ENCODE data around the gene LRRC58.
"Not testable (repeated sequence)": the region's sequence is repeated elsewhere in the genome, so short reads cannot be mapped to it uniquely, and the experiment has no call there.

Gene LRRC58

DNA sequence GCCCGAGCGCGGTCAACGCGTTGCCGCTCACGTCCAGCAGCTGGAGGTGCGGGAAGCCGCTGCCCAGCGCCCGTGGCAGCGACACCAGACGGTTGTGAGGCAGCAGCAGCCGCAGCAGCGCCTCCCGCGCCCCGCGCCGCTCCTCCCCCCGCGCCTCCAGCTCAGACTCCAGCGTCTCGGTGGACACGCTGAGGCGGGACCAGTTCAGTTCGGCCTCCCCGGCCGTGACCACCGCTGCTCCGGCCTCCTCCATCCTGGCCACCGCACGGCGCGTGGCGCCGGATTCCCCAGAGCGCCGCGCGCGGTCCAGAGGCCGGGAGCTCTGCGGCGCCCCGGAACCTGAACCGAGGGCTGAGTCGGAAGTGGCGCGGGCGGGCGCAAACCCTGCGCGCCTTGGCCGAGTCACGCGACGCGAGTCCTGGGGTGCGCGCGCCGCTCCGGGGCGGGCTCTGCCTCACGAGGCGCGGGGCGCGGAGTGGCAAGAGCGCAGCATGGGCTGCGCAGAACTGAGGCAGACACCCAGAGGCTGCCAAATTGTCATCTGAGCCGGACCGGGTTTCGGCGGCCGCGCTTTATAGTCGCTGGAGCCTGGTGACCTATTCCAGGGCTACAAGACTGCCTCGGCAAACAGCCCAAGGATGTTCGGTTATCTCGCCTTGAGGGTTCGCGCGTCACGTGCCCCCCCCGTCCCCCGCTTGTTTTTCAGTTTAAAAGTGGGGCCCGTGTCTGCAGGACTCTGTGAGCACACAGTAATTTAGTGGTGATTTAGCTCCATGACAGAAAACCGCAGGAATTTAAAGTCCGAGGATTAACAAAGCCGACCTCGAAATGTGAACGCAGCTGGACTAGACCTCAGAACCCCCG lies at the start of gene LRRC58:
LRRC58 (minus strand) TSS at position 364 of the 864 bp plus-strand sequence; CDS start at position 253, 111 bp downstream.
- DNase-seq: peak; percentile 95

DNA sequence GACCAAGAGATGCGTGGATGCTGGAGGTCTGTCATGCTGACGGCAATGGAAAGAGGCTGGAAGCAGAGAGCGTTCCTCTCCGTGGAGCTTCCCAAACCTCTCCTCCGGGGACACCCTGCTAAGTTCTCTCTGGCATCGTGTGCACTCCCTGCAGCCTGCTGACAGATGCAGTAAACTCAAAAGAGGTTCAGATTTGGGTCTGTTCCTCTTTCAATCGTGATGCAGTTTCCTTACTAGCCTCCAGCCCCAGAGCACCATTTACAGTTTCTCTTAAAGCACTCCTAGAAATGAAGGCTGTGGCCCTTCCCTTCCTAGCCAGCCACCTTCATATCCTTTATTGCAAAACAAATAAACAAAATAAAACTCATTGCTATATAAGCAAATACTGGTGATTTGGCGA lies 47.3 kb upstream of the LRRC58 start:
- DNase-seq: no peak

DNA sequence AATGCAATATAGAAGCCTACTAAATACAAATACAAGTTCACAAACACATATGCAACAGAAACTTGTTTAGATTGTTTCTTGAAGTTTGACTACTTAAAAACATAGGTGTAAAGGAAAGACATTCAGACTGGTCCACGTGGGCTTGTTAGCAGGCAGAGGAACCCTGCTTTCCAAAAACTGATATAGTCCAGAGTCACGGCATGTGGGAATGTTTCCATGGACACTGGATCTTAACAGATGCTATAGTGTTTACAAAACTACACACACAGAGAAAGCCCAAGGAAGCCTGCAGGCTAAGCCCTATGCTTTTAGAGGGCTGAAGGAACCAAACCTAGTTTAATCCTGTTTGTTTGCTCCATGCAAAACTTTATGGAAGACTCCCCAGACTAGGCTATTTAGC lies 45.2 kb upstream of the LRRC58 start:
- DNase-seq: no peak

DNA sequence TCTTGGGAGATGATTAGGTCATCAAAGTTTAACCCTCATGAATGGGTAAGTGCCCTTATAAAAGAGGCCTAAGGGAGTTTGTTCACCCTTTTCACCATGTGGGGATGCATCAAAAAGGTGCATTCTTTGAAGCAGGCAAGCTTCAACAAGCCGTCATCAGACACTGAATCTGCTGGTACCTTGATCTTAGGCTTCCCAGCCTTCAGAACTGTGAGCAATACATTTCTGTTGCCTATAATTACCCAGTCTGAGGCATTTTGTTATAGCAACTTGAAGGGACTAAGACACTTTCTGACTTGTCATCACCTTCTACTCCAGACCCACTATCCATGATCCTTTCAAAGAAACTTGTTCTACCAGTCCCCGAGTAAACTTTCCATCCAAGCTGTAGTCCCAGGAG lies 44.6 kb upstream of the LRRC58 start:
- no peak for DNase-seq

DNA sequence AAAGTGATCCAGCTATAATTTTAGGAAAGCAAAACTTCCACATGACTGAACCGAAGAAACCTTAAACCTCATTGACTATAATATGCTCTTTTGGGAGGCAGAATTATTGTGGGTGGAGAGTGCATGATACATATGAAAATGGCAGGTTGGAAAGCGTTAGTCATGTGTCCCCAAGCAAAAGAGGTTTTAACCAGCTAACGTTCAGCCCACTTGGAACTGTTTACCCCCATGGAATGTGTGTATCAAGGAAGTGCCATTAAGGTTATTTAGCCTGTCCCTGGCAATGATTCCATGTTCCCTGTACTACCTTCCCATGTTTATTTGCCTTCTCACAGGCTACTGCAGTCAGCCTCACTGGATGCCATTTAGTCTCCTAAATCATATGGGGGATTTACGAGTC lies 44.1 kb upstream of the LRRC58 start:
- no peak for DNase-seq

DNA sequence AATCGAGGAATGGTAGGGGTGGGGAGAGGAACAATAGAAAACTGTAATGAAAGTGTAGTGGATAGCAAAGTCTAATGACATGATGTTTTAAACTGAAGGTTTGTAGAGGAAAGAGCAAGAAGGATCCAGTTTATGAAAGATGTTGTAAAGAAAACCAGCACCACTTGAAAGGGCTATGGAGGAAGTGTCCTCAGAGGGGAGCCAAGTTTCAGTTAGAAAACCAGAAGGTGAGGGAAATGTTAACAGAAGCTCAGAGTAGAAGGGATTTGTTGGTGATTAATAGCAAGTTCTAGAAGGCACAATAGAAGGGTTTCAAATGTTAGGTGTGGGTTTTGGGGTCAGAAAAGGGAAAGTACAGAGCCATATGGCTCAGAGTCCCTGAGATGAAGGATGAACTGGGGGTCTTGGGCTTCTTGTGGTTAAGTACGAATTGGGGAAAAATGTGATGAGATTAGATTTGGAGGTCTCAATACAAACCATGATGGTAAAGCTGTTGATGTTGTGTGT lies 33.8 kb upstream of the LRRC58 start:
- no peak for DNase-seq

DNA sequence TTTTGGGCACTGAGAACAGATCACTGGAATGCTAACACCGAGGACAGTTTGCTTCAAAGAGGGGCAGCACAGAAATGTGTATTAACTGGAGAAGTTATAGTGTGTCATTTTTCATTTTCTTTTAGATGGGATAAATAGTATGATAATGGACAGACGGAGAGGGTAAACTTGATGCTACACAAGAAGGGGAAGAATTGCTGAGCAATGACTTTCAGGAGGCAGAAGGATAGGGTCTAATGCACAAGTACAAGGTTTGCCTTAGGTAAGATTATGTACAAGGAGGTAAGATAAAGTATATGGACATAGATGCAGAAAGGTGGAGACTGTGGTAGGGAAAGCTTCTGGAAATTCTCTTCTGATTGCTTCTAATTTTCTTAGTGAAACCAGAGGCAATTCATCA lies 32.3 kb upstream of the LRRC58 start:
- no peak for DNase-seq

DNA sequence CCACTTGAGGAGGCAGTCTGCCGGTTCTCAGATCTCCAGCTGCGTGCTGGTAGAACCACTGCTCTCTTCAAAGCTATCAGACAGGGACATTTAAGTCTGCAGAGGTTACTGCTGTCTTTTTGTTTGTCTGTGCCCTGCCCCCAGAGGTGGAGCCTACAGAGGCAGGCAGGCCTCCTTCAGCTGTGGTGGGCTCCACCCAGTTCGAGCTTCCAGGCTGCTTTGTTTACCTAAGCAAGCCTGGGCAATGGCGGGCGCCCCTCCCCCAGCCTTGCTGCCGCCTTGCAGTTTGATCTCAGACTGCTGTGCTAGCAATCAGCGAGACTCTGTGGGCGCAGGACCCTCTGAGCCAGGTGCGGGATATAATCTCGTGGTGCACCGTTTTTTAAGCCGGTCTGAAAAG lies 28.8 kb upstream of the LRRC58 start:
- not testable (repeated sequence) for DNase-seq

DNA sequence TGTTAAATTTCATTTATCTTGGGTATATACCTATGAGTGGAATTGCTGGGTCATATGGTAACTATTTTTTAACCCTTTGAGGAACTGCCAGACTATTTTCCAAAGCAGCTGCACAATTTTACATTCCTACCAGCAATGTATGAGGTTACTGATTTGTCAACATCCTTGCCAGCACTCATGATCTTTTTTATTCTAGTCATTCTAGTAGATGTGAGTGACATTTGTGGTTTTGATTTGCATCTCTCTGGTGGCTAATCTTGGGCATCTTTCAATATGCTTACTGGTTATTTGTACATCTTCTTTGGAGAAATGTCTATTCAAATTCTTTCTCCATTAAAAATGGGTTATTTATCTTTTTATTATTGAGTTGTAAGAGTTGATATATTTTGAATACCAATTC lies 21.3 kb upstream of the LRRC58 start:
- DNase-seq: no peak

DNA sequence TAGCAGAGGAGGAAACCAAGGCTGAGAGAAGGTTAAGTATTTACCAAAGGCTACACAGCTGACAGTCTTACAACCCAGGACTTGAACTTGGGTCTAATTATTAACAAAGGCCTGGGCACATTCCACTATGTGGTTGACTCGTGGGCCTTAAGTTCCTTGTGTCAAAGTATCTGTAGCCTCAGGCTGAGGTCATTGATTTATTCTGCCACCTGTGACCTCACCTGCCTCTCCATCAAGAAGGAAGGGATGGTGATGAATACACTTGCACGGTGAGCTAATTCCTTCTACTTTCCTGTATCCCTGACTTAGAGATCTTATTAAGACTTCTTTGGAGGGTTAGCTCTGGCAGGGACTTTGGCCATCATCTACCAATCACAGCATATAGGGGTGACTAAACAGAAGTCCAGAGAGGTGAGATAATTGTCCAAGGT lies 19.9 kb upstream of the LRRC58 start:
- no peak for DNase-seq

DNA sequence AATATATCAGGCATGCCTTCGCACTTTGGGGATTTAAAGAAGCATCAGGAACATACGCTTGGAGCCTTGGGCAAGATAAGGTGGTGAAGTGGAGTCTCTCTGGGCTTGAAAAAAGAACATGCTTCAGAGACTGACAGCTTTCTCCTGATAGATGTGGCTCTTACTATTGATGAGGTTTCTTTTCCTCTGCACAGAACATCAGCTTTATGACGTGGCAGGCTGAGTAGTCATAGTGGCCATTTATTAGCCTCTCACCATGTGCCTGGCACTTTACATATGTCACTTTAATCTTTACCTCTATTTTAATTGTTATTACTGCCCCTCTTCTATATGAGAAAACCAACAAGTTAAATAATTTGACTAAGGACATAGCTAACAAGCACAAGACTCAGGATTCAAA lies 19.0 kb upstream of the LRRC58 start:
- no peak for DNase-seq

DNA sequence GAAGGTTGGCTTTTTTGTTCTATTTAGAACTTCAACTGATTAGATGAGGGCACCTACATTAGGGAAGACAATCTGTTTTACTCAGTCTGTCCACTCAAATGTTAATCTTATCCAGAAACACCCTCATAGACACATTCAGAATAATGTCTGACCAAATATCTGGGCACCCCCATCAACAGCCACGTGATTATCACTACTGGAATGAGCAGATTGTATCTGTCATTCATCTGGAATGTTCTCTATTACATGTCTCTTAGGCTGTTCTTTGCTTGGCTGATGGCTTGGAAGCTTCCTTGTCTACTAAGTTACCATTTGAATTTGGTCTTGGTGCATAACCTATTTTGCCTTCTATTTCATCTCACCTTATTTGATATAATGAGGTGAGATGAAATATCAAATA lies 15.7 kb upstream of the LRRC58 start:
- DNase-seq: no peak

DNA sequence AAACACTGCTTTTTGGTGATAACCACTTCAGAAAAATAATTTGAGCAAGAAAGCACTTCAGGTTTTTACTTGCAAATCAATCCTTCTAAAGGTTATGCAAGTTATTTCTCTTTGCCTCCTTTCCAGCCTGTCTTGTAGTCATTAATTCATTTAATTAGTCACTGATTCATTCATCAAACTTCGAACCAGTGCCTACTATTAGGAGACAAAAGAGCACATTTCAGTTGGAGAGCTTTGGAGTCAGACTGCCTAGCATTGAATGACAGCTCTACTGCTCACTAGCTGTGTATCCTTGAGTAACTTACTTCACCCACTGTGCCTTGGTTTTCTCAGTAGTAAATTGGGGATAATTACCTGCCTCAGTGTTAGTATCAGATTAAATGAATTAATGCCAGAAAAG lies 14.9 kb upstream of the LRRC58 start:
- DNase-seq: no peak

DNA sequence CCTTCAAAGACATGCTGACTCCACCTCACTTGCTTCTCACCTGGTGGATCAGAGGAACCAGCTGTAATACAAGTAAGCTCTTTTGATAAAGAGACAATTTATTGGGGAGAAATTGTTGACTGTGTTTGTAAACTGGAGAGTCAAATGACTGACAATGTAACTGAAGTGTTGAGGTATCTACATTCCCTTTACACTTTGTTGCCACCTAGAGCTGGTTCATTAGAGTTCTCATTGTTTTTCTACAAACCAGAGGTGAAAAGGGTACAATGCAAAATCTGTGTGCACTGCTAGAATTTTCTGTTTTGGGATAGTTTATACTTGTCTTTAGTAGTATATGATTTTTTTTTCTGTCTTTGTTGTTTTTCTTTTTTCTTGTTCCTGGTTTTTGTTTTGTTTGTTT lies 8.7 kb upstream of the LRRC58 start:
- no peak for DNase-seq

DNA sequence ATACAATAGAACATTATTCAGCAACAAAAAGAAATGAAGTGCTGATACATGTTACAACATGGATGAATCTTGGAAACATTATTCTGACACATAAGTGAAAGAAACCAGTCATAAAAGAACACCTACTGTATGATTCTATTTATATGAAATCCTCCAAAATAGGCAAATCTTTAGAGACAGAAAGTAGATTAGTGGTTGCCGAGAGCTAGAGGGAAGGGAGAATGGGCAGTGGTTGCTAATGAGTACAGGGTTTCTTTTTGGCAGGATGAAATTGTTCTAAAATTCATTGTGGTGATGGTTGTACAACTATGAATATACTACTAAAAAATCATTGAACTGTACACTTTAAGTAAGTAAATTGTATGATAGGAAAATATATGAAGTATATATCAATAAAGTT lies 6.3 kb upstream of the LRRC58 start:
- no peak for DNase-seq

DNA sequence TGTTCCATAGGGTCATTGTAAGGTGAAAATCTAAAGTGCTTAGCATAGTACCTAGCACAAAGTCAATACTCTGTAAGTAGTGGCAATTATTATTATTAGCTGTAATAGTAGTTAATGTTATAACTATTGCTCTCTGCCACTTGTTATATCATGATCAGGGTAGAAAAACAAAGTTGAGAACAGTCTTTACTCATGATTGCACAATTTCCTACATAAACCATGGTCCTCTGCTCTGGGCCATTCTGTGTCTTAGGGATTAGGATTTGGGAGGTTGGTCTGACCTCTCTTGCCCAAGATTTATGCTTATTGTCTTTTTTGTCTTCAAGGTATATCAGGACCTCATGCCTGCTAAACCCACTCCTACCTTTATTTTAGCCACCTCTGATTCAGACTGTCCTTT lies 4.3 kb upstream of the LRRC58 start:
- DNase-seq: no peak

DNA sequence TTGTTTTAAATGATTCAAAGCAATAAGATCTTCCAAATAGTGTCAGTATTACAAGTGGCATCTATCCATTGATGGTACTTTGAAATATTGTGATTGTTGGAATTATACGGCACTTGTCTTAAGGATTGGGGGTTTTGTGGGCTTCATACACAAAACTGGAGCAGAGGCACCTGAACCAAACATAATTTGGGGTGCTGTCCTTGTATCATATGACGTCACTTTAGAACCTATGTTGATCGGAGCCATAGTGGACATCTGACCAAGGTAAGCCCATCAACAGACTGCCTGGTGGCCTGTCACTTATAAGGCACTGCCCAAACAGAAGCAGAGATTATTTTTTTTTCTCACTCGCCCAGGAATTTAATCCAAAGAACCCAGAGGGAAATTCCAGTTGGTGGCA lies 2.9 kb upstream of the LRRC58 start:
- DNase-seq: no peak

DNA sequence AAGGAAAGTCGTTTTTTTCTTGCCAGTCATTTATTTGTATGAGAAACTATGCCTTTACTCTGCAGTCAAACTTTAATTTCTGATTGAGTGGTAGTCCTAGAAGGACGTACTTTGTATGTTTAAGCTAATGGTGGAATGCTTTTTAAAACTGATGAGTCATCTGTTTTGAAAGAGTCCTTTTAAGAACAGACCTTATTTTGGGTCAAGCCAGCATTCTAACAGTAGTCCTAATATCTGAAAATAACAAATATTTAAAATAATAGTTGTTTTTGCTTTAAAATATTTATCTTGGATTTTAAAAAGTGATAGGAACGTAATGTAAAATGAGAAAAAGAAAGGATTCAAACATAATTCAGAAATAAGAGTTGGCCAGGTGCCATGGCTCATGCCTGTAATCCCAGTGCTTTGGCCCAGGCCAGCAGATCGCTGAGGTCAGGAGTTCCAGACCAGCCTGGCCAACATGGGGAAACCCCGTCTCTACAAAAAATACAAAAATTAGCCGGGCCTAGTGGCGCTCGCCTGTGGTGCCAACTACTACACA lies 1.3 kb upstream of the LRRC58 start:
- no peak for DNase-seq

DNA sequence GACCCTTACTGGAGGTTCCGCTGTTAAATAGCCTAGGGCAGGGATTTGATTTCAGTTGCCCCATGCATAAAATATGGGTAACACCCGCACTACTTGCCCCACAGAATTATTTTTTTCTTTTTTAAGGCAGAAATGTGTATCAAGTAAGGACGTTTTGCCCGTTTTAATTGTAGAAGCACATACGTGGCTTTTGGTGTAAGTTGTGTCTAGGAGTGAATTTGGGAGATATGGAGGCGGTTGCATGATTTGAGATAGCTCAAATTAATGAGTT lies 636 bp upstream of the LRRC58 start:
- peak; percentile 59 for DNase-seq

DNA sequence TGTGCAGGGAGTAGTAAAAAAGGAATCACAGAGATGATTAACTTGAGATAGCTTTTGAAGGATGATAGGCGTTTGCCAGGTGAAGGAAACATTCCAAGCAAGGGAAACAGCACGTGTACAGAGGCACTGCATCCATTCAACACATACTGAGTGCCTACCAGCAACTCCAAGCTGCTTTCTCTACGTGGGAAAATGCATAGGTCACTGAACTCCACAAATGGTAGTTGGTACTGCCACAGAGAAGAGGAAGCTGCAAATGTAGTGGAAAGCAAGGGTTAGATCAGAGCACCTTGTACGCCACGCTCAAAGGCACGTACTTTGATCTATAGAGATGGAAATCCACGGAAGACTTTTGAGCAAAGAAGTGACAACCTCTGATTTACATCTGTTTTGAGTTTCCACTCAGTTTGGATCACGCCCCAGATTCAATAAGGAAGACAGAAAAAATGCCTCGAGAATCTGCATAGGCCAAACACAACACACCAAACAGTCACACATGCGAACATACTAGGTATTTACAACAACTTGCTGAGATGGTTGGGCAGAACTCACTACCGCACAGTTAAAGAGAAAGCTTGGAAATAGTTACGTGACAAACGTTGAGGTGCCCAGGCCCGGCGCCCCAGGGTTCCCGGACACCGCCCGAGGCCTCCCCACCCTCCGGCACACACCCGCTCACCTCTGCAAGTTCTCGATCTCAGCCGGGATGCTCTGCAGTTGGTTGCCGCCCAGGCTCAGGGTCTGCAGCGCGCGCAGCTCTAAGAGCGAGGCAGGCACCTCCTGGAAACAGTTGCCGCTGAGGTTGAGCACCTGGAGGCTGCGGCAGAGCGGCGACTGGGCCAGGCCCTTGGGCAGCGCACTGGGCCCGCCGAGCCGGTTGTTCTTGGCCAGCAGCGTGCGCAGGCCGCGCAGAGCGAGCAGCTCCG lies 826 bp downstream of the LRRC58 start:
- peak; percentile 67 for DNase-seq

DNA sequence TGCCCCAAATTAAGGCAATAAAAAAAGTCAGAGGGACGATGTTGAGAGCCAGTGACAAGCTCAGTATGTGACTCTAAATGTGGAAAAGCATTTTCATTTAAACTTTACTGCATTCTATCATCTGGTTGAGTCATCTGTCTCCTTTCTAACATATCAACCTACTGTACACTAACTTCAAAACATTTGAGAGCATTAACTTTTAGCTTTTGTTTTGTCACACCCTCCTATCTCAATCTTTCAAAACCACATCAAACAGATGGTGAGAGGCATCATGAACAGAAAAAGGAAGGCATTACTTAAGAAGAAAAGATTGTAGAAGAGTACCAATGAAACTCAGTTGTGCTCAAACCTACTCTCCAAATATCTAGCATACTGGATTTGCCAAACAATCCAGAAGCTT lies 4.8 kb downstream of the LRRC58 start:
- DNase-seq: no peak

DNA sequence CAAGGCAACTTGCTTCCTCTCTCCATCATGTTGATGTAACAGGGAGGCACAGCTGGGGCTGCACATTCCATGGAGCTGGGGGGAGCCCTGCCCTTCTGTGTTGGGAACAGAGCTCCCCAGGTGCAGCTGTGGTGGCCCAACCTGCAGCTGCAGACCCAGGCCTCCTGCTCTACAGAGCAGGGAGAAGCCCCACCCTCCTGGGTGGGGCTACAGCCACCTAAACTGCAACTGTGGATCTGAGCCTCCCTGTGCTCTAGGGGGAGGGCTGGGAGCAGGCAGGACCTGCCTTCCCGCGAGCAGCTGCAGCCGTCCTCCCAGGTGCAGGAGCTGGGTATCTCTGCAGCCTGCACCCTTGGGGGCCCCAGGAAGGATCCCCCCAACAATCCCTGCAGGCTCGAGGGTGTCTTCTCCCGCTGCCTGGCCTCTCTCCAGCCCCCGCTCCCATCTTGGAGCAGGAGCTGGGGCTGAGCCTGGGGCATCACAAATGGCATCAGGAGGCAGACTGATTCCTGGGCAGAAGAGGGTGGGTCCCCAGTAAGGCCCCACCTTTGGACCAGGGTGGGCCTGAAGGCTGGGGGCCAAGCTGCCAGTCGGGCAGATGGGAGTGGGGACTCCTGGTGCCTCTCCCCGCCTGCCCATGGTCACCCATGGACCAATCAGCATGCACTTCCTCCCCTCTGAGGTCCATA lies 7.4 kb downstream of the LRRC58 start:
- no peak for DNase-seq

DNA sequence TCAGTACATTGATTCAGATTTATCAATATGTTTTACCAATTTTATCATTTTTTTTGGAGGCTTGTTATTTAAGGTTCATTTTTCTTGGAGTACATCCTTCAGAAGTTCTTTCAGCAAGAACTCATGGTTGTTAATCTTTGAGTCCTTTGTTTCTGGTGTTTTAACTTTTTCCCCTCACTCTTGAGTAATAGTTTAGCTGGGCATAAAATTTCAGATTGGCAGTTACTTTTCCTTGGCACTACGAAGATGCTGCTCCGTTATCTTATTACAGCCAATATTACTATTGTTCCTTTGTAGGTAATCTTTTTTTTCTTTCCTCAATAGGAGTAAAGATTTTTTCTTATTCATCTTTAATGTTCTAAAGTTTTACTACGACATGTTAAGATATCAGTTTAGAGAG lies 9.8 kb downstream of the LRRC58 start:
- DNase-seq: no peak

Data from NCI-H1092 treated with DMSO at 0.1 percent for 48 hours (cell line).